Vagina (tissue), 2 donors: ENCODE measurements around the gene FEM1C. TPM values are rescaled to one million over a fixed set of nuclear protein-coding genes. Genes with fewer than 3 reads are reported as not detected.
A peak's percentile ranks its signal among the peaks of the same experiment; 100 is the strongest.

Experiments used
- DNase-seq, 2 donors: peaks; one replicate each; pipeline ENCODE4 v3.0.0-alpha.2; 2017; ENCODE audit errors: extremely low spot score in 2 of 2
- H3K27ac ChIP-seq: fragments of 200-600 bp; sonication (generic); one replicate; pipeline ENCODE4 v1.5.1; 2019
- H3K27me3 ChIP-seq: fragments of 200-600 bp; sonication (generic); one replicate; pipeline ENCODE4 v1.5.1; 2019
- H3K36me3 ChIP-seq, 2 donors: fragments of 200-600 bp; sonication (generic); one replicate each; pipeline ENCODE4 v1.5.1; 2017 to 2019
- H3K4me1 ChIP-seq: fragments of 200-600 bp; sonication (generic); one replicate; pipeline ENCODE4 v1.5.1; 2019
- H3K4me3 ChIP-seq, 2 donors: fragments of 200-600 bp; sonication (generic); 1 replicate in 1 of 2; 2 replicates in 1 of 2; pipeline ENCODE4 v1.5.1; 2016 to 2019
- H3K9me3 ChIP-seq: fragments of 200-600 bp; sonication (generic); one replicate; pipeline ENCODE4 v1.5.1; 2019
- CTCF ChIP-seq, 3 experiments: fragments of 450-650 bp in 2 of 3; fragments of 200-600 bp in 1 of 3; sonication (generic) in 1 of 3; IDR thresholded peaks; one replicate each; pipeline ENCODE4 v1.5.1; 2017 to 2019; ENCODE audit warnings: antibody characterized with exemption in 3 of 3, mild to moderate bottlenecking in 2 of 3, moderate library complexity in 2 of 3
- POLR2A ChIP-seq, 2 donors: fragments of 450-650 bp; IDR thresholded peaks; one replicate each; pipeline ENCODE4 v1.6.1; 2017; ENCODE audit warnings: antibody characterized with exemption in 2 of 2, mild to moderate bottlenecking in 2 of 2, moderate library complexity in 2 of 2
- POLR2AphosphoS5 ChIP-seq, 2 donors: sonication (generic); formaldehyde crosslinking; IDR thresholded peaks; one replicate each; pipeline ENCODE4 v1.9.0; 2017; ENCODE audit warnings: antibody characterized with exemption in 2 of 2, mild to moderate bottlenecking in 2 of 2, low read depth in 1 of 2; ENCODE audit not compliant: insufficient read depth in 1 of 2
- intact Hi-C: fragments of 100-400 bp; cut with DNase I; formaldehyde crosslinking; loops from one replicate; pipeline ENCODE4 v1.15.1; 2023
- total RNA-seq: library from RNA; depleted of rRNA; stranded (reverse); fragments of >200 nt; gene quantifications from one replicate; pipeline ENCODE4 v1.2.3, GENCODE V29; 2016

FEM1C gene
- total RNA-seq, 1 donor from 2014 or later: 16.5 TPM

GRCh38 chr5:115514220-115514619 is 30.4 kb downstream of the FEM1C start:
- Histone ChIP-seq H3K9me3 (no peaks in the 10 kb centered on the region), H3K4me3 (no peak overlapping the region), H3K4me1 (no peaks in the 10 kb centered on the region), H3K36me3 (no peaks in the 10 kb centered on the region), H3K27ac (no peak overlapping the region), H3K27me3 (no peaks in the 10 kb centered on the region)
- no peak for DNase-seq
- TF ChIP-seq POLR2AphosphoS5 (IDR thresholded peaks at IDR 0.05; ENCODE audit: insufficient read depth in 1 of 2, low read depth in 1 of 2) (no peak), CTCF (IDR thresholded peaks at IDR 0.05) (no peak), POLR2A (IDR thresholded peaks at IDR 0.05) (no peak)
- intact Hi-C loops: no loop called here

- Histone ChIP-seq H3K4me3 (no peak overlapping the region), H3K27me3 (no peaks in the 10 kb centered on the region), H3K36me3 (no peaks in the 10 kb centered on the region), H3K27ac (no peak overlapping the region), H3K9me3 (no peaks in the 10 kb centered on the region), H3K4me1 (no peaks in the 10 kb centered on the region)
- DNase-seq: no peak
- TF ChIP-seq CTCF (IDR thresholded peaks at IDR 0.05) (no peak), POLR2A (IDR thresholded peaks at IDR 0.05) (no peak), POLR2AphosphoS5 (IDR thresholded peaks at IDR 0.05; ENCODE audit: insufficient read depth in 1 of 2, low read depth in 1 of 2) (no peak)
- intact Hi-C loops: no loop called here
Measured at GRCh38 chr5:115511632-115512031, 32.9 kb downstream of the FEM1C start.

GRCh38 chr5:115510145-115510645 is 34.4 kb downstream of the FEM1C start:
- TF ChIP-seq POLR2A (IDR thresholded peaks at IDR 0.05) (no peak), POLR2AphosphoS5 (IDR thresholded peaks at IDR 0.05; ENCODE audit: insufficient read depth in 1 of 2, low read depth in 1 of 2) (no peak), CTCF (IDR thresholded peaks at IDR 0.05) (no peak)
- no peaks in the 10 kb centered on the region for H3K9me3 ChIP-seq

GRCh38 chr5:115509547-115509946 is 35.0 kb downstream of the FEM1C start:
- Histone ChIP-seq H3K27me3 (no peaks in the 10 kb centered on the region), H3K4me1 (no peaks in the 10 kb centered on the region)
- TF ChIP-seq POLR2AphosphoS5 (IDR thresholded peaks at IDR 0.05; ENCODE audit: insufficient read depth in 1 of 2, low read depth in 1 of 2) (no peak), CTCF (IDR thresholded peaks at IDR 0.05) (no peak), POLR2A (IDR thresholded peaks at IDR 0.05) (no peak)

More at GRCh38 chr5:115510145-115510645, 34.4 kb downstream of the FEM1C start:
- intact Hi-C loops: no loop called here
- Histone ChIP-seq H3K4me3 (no peak overlapping the region), H3K27me3 (no peaks in the 10 kb centered on the region), H3K27ac (no peak overlapping the region), H3K4me1 (no peaks in the 10 kb centered on the region), H3K36me3 (no peaks in the 10 kb centered on the region)
- DNase-seq: no peak

GRCh38 chr5:115507681-115508080 is 36.9 kb downstream of the FEM1C start:
- Histone ChIP-seq H3K36me3 (no peaks in the 10 kb centered on the region), H3K4me1 (no peaks in the 10 kb centered on the region), H3K4me3 (no peak overlapping the region), H3K27me3 (no peaks in the 10 kb centered on the region), H3K27ac (peak overlapping the region; percentile 40), H3K9me3 (no peaks in the 10 kb centered on the region)
- no peak for DNase-seq
- TF ChIP-seq POLR2A (IDR thresholded peaks at IDR 0.05) (no peak), CTCF (IDR thresholded peaks at IDR 0.05) (no peak), POLR2AphosphoS5 (IDR thresholded peaks at IDR 0.05; ENCODE audit: insufficient read depth in 1 of 2, low read depth in 1 of 2) (no peak)
- intact Hi-C loops: no loop called here

More at GRCh38 chr5:115509547-115509946, 35.0 kb downstream of the FEM1C start:
- H3K27ac ChIP-seq: no peak overlapping the region
- no peaks in the 10 kb centered on the region for H3K9me3 ChIP-seq
- no peak overlapping the region for H3K4me3 ChIP-seq
- H3K36me3 ChIP-seq: no peaks in the 10 kb centered on the region
- DNase-seq: no peak
- intact Hi-C loops: no loop called here
